ENCODE results near the gene MRPL17.

DNA sequence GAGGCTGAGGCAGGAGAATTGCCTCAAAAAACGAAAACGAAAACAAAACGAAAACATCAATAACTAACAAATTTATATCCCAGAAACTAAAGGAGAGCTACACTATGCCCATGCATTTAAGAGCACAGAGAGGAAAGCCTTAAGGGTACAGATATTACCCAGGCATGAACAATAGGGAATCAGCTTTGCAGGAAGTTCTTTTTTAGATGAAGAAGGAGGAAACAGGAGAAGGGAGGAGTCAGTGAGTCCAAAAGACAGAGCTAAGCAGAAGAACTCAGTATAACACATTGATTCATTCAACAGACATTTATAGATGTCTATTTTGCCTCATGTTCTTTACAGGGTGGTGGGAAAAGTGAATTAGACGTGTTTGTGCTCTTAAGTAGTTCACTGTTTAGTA lies 8.3 kb downstream of the MRPL17 start:
- TF ChIP-seq POLR2A (IDR thresholded peaks at IDR 0.05; ENCODE audit: low read depth, low read length) (no peak), POLR2AphosphoS5 (IDR thresholded peaks at IDR 0.05; ENCODE audit: low read depth, low read length) (no peak), POU2F2 (IDR thresholded peaks at IDR 0.05; ENCODE audit: low read depth, low read length) (no peak)
